ENCODE data around the gene B4GAT1.

The B4GAT1 gene

DNA sequence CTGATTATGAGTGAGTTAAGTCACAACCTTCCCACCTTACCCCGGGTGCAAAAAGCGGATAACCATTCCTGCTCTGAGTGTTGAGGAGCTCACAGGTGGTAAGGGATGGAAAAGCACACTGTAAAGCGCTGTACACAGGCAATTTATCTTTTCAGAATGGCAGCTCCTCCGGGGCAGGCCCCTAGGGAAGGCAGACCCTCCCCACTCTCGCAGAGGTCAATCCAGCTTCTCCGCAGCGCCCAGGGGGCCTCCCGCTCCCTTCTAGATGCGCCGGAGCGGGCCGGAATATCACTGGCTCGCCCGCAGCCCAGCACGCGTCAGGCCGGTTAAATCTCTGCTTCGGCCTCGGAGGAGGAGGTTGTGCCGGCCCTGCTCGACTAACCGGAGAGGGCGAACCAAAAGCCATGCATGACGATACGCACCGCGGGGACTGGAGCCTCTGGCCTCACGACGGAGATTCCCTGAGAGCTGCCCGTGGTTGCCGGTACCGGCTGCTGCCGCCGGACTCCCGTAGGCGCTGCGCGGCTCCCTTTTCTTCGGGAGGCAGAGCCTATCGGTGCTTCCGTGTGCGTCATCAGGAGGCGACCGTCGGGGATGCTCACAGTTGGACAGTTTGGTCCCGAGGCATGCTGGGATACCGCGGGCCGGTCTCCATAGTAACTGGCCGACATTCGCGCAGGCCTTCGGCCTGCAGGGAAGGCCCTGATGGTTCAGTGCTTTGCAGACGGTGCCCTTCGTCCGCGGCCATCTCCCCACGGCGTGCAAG, 2.7 kb downstream of the B4GAT1 start, which contains the start of gene BRMS1:
BRMS1 (minus strand) TSS at position 555 of the 766 bp plus-strand sequence. CDS start 2,870 bp downstream, outside the sequence.
- no peaks in the 10 kb centered on the region for H3K27me3 ChIP-seq (ENCODE audit: insufficient read depth, low read length)
- H3F3A ChIP-seq (ENCODE audit: insufficient read depth, low read length) = 0 out of 2 replicates have a peak, but pooled peaks cover 4% of the 10 kb centered on the region
- peak within 1 kb of the TSS; percentile 91 for H3K4me2 ChIP-seq (ENCODE audit: low read length)
- H3K9me2 ChIP-seq (ENCODE audit: low read depth, low read length) = no peaks in the 10 kb centered on the region
- peaks cover 9% of the 10 kb centered on the region for H3K79me2 ChIP-seq (ENCODE audit: insufficient read depth, low read length)
- peak within 1 kb of the TSS; percentile 69 for H3K27ac ChIP-seq (ENCODE audit: low read depth, low read length, poor library complexity, severe bottlenecking)
- no peaks in the 10 kb centered on the region for H4K20me1 ChIP-seq (ENCODE audit: insufficient read depth, low read length)
- peak within 1 kb of the TSS; percentile 83 for H3K9ac ChIP-seq (ENCODE audit: low read length)
- no peaks in the 10 kb centered on the region for H3K9me3 ChIP-seq (ENCODE audit: low read length)
- H2AFZ ChIP-seq (ENCODE audit: low read length) = no peak within 1 kb of the TSS
- H3K4me1 ChIP-seq (ENCODE audit: insufficient read depth, low read length, severe bottlenecking) = peaks cover 43% of the 10 kb centered on the region
- peak within 1 kb of the TSS; percentile 96 for H3K4me3 ChIP-seq (ENCODE audit: low read depth, low read length, poor library complexity, severe bottlenecking)
- peaks cover 22% of the 10 kb centered on the region; the same call in 1 of the 2 replicates for H3K36me3 ChIP-seq (ENCODE audit: insufficient read depth, low read length)
- TF ChIP-seq, protein P1, sequence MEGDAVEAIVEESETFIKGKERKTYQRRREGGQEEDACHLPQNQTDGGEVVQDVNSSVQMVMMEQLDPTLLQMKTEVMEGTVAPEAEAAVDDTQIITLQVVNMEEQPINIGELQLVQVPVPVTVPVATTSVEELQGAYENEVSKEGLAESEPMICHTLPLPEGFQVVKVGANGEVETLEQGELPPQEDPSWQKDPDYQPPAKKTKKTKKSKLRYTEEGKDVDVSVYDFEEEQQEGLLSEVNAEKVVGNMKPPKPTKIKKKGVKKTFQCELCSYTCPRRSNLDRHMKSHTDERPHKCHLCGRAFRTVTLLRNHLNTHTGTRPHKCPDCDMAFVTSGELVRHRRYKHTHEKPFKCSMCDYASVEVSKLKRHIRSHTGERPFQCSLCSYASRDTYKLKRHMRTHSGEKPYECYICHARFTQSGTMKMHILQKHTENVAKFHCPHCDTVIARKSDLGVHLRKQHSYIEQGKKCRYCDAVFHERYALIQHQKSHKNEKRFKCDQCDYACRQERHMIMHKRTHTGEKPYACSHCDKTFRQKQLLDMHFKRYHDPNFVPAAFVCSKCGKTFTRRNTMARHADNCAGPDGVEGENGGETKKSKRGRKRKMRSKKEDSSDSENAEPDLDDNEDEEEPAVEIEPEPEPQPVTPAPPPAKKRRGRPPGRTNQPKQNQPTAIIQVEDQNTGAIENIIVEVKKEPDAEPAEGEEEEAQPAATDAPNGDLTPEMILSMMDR (IDR thresholded peaks at IDR 0.05; ENCODE audit: low read length) = no peak
- no peak for TF ChIP-seq EZH2 (IDR thresholded peaks at IDR 0.05; ENCODE audit: borderline replicate concordance, low read length)

DNA sequence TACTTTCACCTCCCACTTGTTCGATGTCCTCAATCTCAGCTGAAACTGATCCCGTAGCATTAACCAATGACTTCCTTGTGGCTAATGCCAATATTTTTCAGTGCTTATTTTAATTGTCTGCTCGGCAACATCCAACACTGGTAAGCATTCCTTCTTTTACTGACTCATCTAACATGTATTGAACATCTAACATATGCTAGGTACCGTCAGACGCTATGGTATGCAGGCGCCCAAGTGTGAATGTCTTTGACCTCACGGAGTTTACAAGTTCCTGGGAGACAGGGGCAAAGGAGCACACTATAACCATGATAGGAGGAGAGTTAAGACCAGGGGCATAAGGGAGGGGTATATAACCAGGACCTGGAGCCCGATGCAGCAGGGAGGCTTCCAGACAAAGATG, 4.3 kb downstream of the B4GAT1 start:
- no peak for TF ChIP-seq EZH2 (IDR thresholded peaks at IDR 0.05; ENCODE audit: borderline replicate concordance, low read length)
- TF ChIP-seq, protein P1 (IDR thresholded peaks at IDR 0.05; ENCODE audit: low read length) = no peak
- Histone ChIP-seq H2AFZ (ENCODE audit: low read length) (no peak overlapping the region), H3K4me3 (ENCODE audit: low read depth, low read length, poor library complexity, severe bottlenecking) (no peak overlapping the region), H3K27me3 (ENCODE audit: insufficient read depth, low read length) (no peaks in the 10 kb centered on the region), H3K9ac (ENCODE audit: low read length) (no peak overlapping the region), H3K27ac (ENCODE audit: low read depth, low read length, poor library complexity, severe bottlenecking) (no peak overlapping the region), H3K9me2 (ENCODE audit: low read depth, low read length) (no peaks in the 10 kb centered on the region), H4K20me1 (ENCODE audit: insufficient read depth, low read length) (no peaks in the 10 kb centered on the region), H3K36me3 (ENCODE audit: insufficient read depth, low read length) (peaks cover 36% of the 10 kb centered on the region), H3K4me1 (ENCODE audit: insufficient read depth, low read length, severe bottlenecking) (peaks cover 38% of the 10 kb centered on the region), H3F3A (ENCODE audit: insufficient read depth, low read length) (0 out of 2 replicates have a peak, but pooled peaks cover 4% of the 10 kb centered on the region), H3K9me3 (ENCODE audit: low read length) (no peaks in the 10 kb centered on the region), H3K4me2 (ENCODE audit: low read length) (no peak overlapping the region), H3K79me2 (ENCODE audit: insufficient read depth, low read length) (peaks cover 9% of the 10 kb centered on the region)

DNA sequence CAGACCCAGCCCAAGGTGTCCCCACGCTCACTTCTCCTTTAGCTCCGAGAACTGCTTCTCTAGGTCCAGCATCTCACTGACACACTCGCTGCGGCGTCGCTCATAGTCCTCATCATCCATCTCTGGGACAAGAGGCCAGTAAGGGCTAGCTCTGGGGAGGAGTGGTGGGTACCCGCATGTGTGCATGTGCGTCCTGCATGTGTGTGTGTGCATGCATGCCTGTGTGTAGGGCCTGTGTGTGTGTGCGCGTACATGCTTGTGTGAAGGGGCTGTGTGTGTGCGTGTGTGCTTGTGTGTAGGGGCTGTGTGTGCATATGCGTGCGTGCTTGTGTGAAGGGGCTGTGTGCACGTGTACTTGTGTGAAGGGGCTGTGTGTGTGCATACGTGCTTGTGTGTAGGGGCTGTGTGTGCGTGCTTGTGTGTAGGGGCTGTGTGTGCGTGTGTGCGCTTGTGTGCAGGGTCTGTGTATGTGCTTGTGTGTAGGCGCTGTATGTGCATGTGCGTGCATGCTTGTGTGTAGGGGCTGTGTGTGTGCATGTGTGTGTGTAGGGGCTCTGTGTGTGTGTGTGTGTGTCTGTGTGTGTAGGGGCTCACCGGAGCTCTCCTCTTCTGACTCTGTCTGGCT, 5.8 kb downstream of the B4GAT1 start:
- H3K79me2 ChIP-seq (ENCODE audit: insufficient read depth, low read length) = peaks cover 9% of the 10 kb centered on the region
- H3F3A ChIP-seq (ENCODE audit: insufficient read depth, low read length) = 0 out of 2 replicates have a peak, but pooled peaks cover 4% of the 10 kb centered on the region
- peaks cover 29% of the 10 kb centered on the region for H3K4me1 ChIP-seq (ENCODE audit: insufficient read depth, low read length, severe bottlenecking)
- no peak overlapping the region for H3K27ac ChIP-seq (ENCODE audit: low read depth, low read length, poor library complexity, severe bottlenecking)
- H3K9me3 ChIP-seq (ENCODE audit: low read length) = no peaks in the 10 kb centered on the region
- no peaks in the 10 kb centered on the region for H4K20me1 ChIP-seq (ENCODE audit: insufficient read depth, low read length)
- no peaks in the 10 kb centered on the region for H3K27me3 ChIP-seq (ENCODE audit: insufficient read depth, low read length)
- no peak for TF ChIP-seq EZH2 (IDR thresholded peaks at IDR 0.05; ENCODE audit: borderline replicate concordance, low read length)
- TF ChIP-seq, protein P1 (IDR thresholded peaks at IDR 0.05; ENCODE audit: low read length) = no peak
- peaks cover 51% of the 10 kb centered on the region for H3K36me3 ChIP-seq (ENCODE audit: insufficient read depth, low read length)
- H3K4me2 ChIP-seq (ENCODE audit: low read length) = no peak overlapping the region
- H3K4me3 ChIP-seq (ENCODE audit: low read depth, low read length, poor library complexity, severe bottlenecking) = no peak overlapping the region
- H3K9ac ChIP-seq (ENCODE audit: low read length) = no peak overlapping the region
- H2AFZ ChIP-seq (ENCODE audit: low read length) = no peak overlapping the region
- H3K9me2 ChIP-seq (ENCODE audit: low read depth, low read length) = no peaks in the 10 kb centered on the region
